ENCODE data around the gene SPSB2.

SPSB2 gene

GRCh38 chr12:6833189-6833890 lies 39.8 kb downstream of the SPSB2 start (continued):
- no peak for TF ChIP-seq ZNF223 (tag by site-specific recombination; IDR thresholded peaks at IDR 0.05)

- ChIA-PET POLR2A (interaction anchor here (1.2 to 6.0 kb wide), 4 partner anchors 10 to 66 kb away, joined by 3 to 55 read pairs (median 6); partner anchors contain the start of genes CDCA3, GPR162, PTMS and USP5), CTCF (interaction anchor here (1.2 to 7.4 kb wide), 3 partner anchors 14 to 79 kb away, joined by 3 to 75 read pairs (median 14); partner anchors contain the start of genes CDCA3, MLF2 and USP5)
- no peaks in the 10 kb centered on the region for H3K4me1 ChIP-seq (ENCODE audit: control insufficient read depth, insufficient read depth, low read length)
- peaks cover 17 to 65% of the 10 kb centered on the region in 2 experiments for H3K36me3 ChIP-seq (ENCODE audit: control insufficient read depth in 2 of 2, insufficient read depth in 1 of 2, low read length in 2 of 2)
- no peak for TF ChIP-seq ZNF701 (tag by site-specific recombination; IDR thresholded peaks at IDR 0.05)
- no peak for TF ChIP-seq ZNF521 (tag by site-specific recombination; IDR thresholded peaks at IDR 0.05)
- no peak for TF ChIP-seq RBAK (tag by site-specific recombination; IDR thresholded peaks at IDR 0.05)
- no peak for TF ChIP-seq ZNF148 (tag by site-specific recombination; IDR thresholded peaks at IDR 0.05; ENCODE audit: borderline replicate concordance)
- no peak for TF ChIP-seq ZNF449 (tag by site-specific recombination; IDR thresholded peaks at IDR 0.05)
- no peak for TF ChIP-seq ZNF76 (tag by site-specific recombination; IDR thresholded peaks at IDR 0.05; ENCODE audit: borderline replicate concordance, low read depth)
- TF ChIP-seq ZBTB6 (tag by site-specific recombination; IDR thresholded peaks at IDR 0.05) = no peak
- TF ChIP-seq GFI1B (tag by site-specific recombination; IDR thresholded peaks at IDR 0.05) = no peak
- TF ChIP-seq KLF17 (tag by site-specific recombination; IDR thresholded peaks at IDR 0.05) = no peak
- no peak for TF ChIP-seq ZXDB (tag by site-specific recombination; IDR thresholded peaks at IDR 0.05)
- TF ChIP-seq ZNF341 (tag by site-specific recombination; IDR thresholded peaks at IDR 0.05; ENCODE audit: low read depth) = no peak
- TF ChIP-seq ZNF473 (tag by site-specific recombination; IDR thresholded peaks at IDR 0.05) = no peak
- no peak for TF ChIP-seq ZNF791 (tag by site-specific recombination; IDR thresholded peaks at IDR 0.05)
- TF ChIP-seq ZBTB48 (tag by site-specific recombination; IDR thresholded peaks at IDR 0.05) = no peak
- TF ChIP-seq INSM2 (tag by site-specific recombination; IDR thresholded peaks at IDR 0.05) = no peak
- no peak for TF ChIP-seq GLI4 (tag by site-specific recombination; IDR thresholded peaks at IDR 0.05)
- TF ChIP-seq SALL2 (tag by site-specific recombination; IDR thresholded peaks at IDR 0.05; ENCODE audit: borderline replicate concordance) = no peak
- no peak for TF ChIP-seq ZBTB10 (tag by site-specific recombination; IDR thresholded peaks at IDR 0.05)
- TF ChIP-seq ZNF792 (tag by site-specific recombination; IDR thresholded peaks at IDR 0.05) = no peak
- no peak overlapping the region for H3K27ac ChIP-seq (ENCODE audit: extremely low read depth, low read depth, low read length)
- no peaks in the 10 kb centered on the region for H3K9me3 ChIP-seq (ENCODE audit: control insufficient read depth, insufficient read depth, low read depth, low read length)
- H3K4me3 ChIP-seq (ENCODE audit: low read depth, low read length) = no peak overlapping the region
Measured at GRCh38 chr12:6832125-6832524, 41.0 kb downstream of the SPSB2 start.
